ENCODE data around the gene PSG2.
"Not testable (repeated sequence)": the region's sequence is repeated elsewhere in the genome, so short reads cannot be mapped to it uniquely, and the experiment has no call there.

GRCh38 chr19:43120433-43121026, 38.0 kb upstream of the PSG2 start:
- not testable (repeated sequence) for TF ChIP-seq CTCF (IDR thresholded peaks at IDR 0.05; ENCODE audit: extremely low read depth in 1 of 2, insufficient read depth in 1 of 2, low read depth in 1 of 2, low read length in 2 of 2); POLR2AphosphoS5 (IDR thresholded peaks at IDR 0.05; ENCODE audit: insufficient read depth, low read depth, low read length); FOS (IDR thresholded peaks at IDR 0.05; ENCODE audit: borderline replicate concordance, insufficient read depth, low read length)
